BLaER1 (cell line): Measurements from ENCODE around the gene NDUFAF3.
"Not testable (repeated sequence)": the region's sequence is repeated elsewhere in the genome, so short reads cannot be mapped to it uniquely, and the experiment has no call there.

Source experiments
- H3K27ac ChIP-seq: shearing (Covaris generic); formaldehyde crosslinking; 2 replicates; pipeline ENCODE4 v1.8.1; 2022
- H3K27me3 ChIP-seq: shearing (Covaris generic); formaldehyde crosslinking; 2 replicates; pipeline ENCODE4 v1.8.1; 2022
- H3K36me3 ChIP-seq: shearing (Covaris generic); formaldehyde crosslinking; 2 replicates; pipeline ENCODE4 v1.8.1; 2022
- H3K4me1 ChIP-seq: shearing (Covaris generic); formaldehyde crosslinking; 2 replicates; pipeline ENCODE4 v1.8.1; 2022
- H3K4me2 ChIP-seq: shearing (Covaris generic); formaldehyde crosslinking; 2 replicates; pipeline ENCODE4 v1.8.1; 2022
- H3K4me3 ChIP-seq: shearing (Covaris generic); formaldehyde crosslinking; 2 replicates; pipeline ENCODE4 v1.8.1; 2022
- H3K9ac ChIP-seq: shearing (Covaris generic); formaldehyde crosslinking; 2 replicates; pipeline ENCODE4 v1.8.1; 2022
- H3K9me3 ChIP-seq: shearing (Covaris generic); formaldehyde crosslinking; 2 replicates; pipeline ENCODE4 v1.8.1; 2022
- H4K20me1 ChIP-seq: shearing (Covaris generic); formaldehyde crosslinking; 2 replicates; pipeline ENCODE4 v1.8.1; 2022
- Cebpa-rat ChIP-seq: shearing (Covaris generic); IDR thresholded peaks from 2 replicates; pipeline ENCODE4 v1.8.1; 2022

The NDUFAF3 gene

DNA sequence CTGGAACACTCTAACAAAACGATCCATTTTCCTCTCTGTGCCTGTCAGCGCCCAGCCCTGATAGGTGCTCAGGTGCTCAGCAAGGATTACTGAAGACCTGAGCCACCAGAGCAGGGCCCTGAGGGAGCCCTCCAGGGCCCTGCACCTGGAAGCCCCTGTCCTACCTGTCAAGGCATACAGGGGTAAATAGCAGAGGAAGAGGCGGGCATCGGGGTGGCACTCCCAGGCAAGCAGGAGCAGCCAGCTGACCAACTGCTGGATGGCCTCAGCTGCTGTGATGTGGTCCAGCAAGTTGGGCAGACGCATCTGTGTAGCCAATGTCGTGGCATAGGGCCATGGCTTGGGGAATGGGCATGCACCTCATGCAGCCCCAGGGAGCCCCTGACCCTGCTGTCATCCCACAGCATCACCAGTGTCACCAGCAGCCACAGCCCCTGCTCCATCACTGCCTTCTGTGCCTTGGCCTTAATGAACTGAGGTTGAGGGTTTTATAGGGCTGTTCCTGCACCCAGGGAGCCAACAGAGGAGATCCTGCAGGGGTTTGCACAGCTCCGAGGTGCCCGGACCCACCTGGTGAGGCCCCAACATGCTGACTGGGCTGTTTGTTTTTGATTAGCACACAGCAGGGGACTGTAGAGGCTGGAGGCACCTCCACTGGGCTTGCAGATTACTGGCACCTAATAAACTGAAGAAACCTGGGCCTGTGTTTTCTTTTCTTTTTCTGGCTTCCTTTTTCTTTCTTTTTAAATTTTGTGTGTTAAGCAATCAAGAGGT lies 22.6 kb upstream of the NDUFAF3 start:
- H3K9me3 ChIP-seq: no peaks in the 10 kb centered on the region
- H3K27ac ChIP-seq: no peak overlapping the region
- peaks cover 28% of the 10 kb centered on the region for H3K36me3 ChIP-seq
- no peak overlapping the region for H3K9ac ChIP-seq
- H3K4me2 ChIP-seq: no peak overlapping the region
- TF ChIP-seq Cebpa-rat: no peak
- no peaks in the 10 kb centered on the region for H3K27me3 ChIP-seq
- no peaks in the 10 kb centered on the region for H4K20me1 ChIP-seq
- no peak overlapping the region for H3K4me3 ChIP-seq
- H3K4me1 ChIP-seq: peaks cover 2% of the 10 kb centered on the region

DNA sequence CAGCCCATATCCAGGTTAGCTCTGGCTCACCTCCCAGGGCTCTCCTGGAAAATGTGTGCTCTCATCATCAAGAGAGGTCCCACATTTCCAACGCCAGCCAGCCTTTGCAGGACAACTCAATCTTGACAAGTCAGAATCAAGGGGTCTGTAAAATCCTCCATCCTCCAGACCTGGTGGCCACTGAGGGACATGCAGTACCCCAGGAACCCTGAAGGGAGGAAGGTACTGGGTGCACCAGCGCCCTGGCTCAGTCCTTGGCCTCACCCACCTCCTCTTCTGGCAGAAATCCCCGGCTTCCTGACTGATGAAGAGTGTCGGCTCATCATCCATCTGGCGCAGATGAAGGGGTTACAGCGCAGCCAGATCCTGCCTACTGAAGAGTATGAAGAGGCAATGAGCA lies 20.8 kb upstream of the NDUFAF3 start:
- Histone ChIP-seq H3K4me3 (no peak overlapping the region), H3K36me3 (peaks cover 31% of the 10 kb centered on the region), H3K27ac (no peak overlapping the region), H3K27me3 (no peaks in the 10 kb centered on the region), H3K9ac (no peak overlapping the region), H3K4me2 (no peak overlapping the region), H4K20me1 (no peaks in the 10 kb centered on the region), H3K4me1 (peaks cover 3% of the 10 kb centered on the region), H3K9me3 (no peaks in the 10 kb centered on the region)
- TF ChIP-seq Cebpa-rat: no peak

DNA sequence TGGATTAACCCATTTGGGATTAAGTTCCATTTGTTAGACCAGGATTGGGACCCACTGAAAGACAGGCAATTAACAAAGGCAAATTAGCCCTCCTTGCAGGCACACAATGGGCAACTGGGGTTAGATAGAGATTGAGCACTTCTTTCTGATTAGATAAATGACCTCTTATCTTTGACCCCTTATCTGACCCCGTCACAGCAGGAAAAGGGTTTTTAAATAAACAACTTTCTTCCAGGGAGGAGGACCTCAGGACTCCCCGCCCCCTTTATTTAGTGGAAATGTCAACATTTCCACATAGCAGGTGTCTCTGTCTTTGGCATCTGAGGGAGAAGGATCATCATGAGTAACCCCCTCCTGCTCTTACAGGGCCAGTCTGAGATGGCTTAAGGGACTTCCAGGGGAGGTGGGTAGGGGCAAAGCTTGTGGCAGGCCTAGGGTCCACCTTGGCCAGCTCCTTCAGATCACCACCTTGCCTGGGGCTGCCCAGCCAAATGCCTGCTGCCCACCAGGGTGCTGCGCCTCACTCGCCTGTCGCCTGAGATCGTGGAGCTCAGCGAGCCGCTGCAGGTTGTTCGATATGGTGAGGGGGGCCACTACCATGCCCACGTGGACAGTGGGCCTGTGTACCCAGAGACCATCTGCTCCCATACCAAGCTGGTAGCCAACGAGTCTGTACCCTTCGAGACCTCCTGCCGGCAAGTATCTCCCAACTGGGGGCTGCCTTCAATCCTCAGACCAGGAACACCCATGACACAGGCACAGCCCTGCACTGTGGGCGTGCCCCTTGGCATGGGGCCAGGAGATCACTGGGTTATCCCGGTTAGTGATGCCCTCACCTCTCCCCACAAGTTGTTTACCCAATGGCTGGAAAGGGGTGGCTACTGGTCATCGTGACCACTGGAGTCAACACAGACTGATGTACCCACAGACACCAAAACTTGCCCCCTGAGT lies 17.3 kb upstream of the NDUFAF3 start:
- no peaks in the 10 kb centered on the region for H3K9me3 ChIP-seq

DNA sequence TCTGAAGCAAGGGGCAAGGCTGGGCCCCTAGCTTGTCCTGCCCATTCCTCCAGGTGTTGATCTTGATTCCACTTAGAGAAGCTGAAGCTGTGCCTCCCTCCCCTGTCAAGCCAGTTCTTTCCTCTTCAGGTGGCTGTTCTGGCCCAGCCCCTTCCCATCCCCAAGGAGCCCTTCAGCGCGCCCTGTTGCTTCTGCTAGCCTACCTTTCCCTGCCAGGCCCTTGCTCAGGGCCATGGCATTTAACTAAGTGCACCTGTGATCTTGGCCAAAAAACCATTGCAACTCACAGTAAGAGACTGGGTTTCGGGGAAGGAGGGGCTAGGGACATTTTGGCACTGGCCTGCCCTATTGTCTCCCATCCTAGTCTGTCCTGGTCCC lies 16.6 kb upstream of the NDUFAF3 start:
- H3K9me3 ChIP-seq: no peaks in the 10 kb centered on the region
- H4K20me1 ChIP-seq: peaks cover 25% of the 10 kb centered on the region
- H3K4me3 ChIP-seq: no peak overlapping the region
- no peak overlapping the region for H3K4me2 ChIP-seq
- H3K4me1 ChIP-seq: peaks cover 32% of the 10 kb centered on the region
- peaks cover 25% of the 10 kb centered on the region for H3K36me3 ChIP-seq
- H3K27ac ChIP-seq: no peak overlapping the region
- no peak overlapping the region for H3K9ac ChIP-seq
- no peak for TF ChIP-seq Cebpa-rat
- no peaks in the 10 kb centered on the region for H3K27me3 ChIP-seq

More for the DNA sequence above, 17.3 kb upstream of the NDUFAF3 start:
- Histone ChIP-seq H4K20me1 (peaks cover 18% of the 10 kb centered on the region), H3K36me3 (peaks cover 18% of the 10 kb centered on the region), H3K4me1 (peaks cover 27% of the 10 kb centered on the region), H3K4me3 (no peak overlapping the region), H3K27ac (no peak overlapping the region), H3K4me2 (no peak overlapping the region), H3K9ac (no peak overlapping the region), H3K27me3 (no peaks in the 10 kb centered on the region)
- TF ChIP-seq Cebpa-rat: no peak

DNA sequence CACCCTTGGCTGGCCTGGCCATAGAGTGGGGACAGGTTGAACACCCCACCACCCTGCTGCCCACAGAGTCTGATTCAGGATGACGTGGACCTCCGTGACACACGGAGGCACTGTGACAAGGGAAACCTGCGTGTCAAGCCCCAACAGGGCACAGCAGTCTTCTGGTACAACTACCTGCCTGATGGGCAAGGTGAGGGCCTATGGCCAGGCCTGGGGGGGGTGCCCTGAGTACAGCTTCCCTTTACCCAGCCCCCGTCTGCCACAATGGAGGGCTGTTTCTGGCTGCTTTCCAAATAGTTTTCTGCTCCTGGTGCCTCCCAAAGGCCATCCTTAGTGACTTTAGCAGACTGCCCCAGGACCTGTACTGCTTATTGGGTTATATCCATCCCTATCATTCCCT lies 15.9 kb upstream of the NDUFAF3 start:
- Histone ChIP-seq H3K4me2 (peak overlapping the region; percentile 97), H3K27me3 (no peaks in the 10 kb centered on the region), H4K20me1 (peaks cover 32% of the 10 kb centered on the region), H3K9ac (no peak overlapping the region), H3K9me3 (no peaks in the 10 kb centered on the region), H3K4me3 (peak overlapping the region; percentile 87), H3K4me1 (peaks cover 32% of the 10 kb centered on the region), H3K27ac (peak overlapping the region; percentile 99; the same call in 1 of the 2 replicates), H3K36me3 (peaks cover 32% of the 10 kb centered on the region)
- no peak for TF ChIP-seq Cebpa-rat

DNA sequence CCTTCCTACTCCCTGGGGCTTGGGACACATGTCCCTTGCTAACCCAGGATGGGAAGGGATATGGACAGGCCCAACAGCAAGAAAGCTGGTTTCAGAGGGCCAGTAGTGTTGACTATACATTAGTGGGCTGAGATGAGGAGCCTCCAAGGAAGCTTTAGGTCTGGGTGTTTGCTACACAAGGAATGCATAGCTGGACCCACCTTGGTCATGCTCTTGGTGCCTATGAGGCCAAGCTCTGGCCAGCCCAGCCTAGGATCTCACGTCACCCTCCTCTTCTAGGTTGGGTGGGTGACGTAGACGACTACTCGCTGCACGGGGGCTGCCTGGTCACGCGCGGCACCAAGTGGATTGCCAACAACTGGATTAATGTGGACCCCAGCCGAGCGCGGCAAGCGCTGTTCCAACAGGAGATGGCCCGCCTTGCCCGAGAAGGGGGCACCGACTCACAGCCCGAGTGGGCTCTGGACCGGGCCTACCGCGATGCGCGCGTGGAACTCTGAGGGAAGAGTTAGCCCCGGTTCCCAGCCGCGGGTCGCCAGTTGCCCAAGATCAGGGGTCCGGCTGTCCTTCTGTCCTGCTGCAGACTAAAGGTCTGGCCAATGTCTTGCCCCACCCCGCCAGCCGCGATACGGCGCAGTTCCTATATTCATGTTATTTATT lies 15.4 kb upstream of the NDUFAF3 start:
- no peaks in the 10 kb centered on the region for H3K27me3 ChIP-seq
- no peaks in the 10 kb centered on the region for H3K9me3 ChIP-seq
- H3K27ac ChIP-seq: peak overlapping the region; percentile 99
- peaks cover 37% of the 10 kb centered on the region for H4K20me1 ChIP-seq
- peak overlapping the region; percentile 98 for H3K9ac ChIP-seq
- TF ChIP-seq Cebpa-rat: no peak
- H3K4me1 ChIP-seq: peaks cover 32% of the 10 kb centered on the region
- peaks cover 37% of the 10 kb centered on the region for H3K36me3 ChIP-seq
- H3K4me2 ChIP-seq: peak overlapping the region; percentile 97
- H3K4me3 ChIP-seq: peak overlapping the region; percentile 87

DNA sequence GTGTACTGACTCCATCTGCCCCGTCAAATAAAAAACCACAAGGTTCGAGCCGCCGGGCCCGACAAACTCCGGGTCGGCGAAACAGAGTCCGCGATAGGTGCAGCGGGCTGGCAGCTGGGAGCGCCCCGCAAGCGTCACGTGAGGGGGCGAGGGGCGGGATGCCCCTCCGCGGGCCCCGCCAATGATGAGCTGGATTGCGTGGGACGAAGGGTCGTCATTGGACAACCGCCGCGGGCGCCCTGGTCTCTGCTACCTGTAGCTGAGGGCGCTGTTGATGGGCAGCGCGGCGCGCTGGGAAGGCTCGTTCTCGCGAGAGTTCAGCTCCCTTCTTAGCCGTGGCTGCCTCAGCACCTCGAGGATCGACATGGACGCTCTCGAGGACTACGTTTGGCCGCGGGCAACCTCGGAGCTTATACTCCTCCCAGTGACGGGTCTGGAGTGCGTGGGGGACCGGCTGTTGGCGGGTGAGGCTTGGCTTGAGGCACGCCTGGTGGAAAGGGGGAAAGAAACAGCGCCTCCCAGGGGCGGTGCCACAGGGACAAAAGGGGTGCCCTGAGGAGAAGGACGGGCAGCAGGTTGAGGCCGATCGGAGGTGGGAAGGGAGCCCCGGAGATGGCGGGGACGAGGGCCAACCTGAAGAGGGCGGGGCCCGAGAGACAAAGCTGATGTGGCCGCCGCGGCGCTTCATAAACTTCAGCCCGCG lies 14.7 kb upstream of the NDUFAF3 start, which contains the start of gene WDR6:
Gene WDR6, plus strand, starts transcription at position 324 of the 703 bp plus-strand sequence. Its CDS starts 41 bp downstream, at position 365.
- Histone ChIP-seq H3K4me3 (peak within 1 kb of the TSS; percentile 87), H3K27ac (peak within 1 kb of the TSS; percentile 99), H3K4me1 (peaks cover 32% of the 10 kb centered on the region)

DNA sequence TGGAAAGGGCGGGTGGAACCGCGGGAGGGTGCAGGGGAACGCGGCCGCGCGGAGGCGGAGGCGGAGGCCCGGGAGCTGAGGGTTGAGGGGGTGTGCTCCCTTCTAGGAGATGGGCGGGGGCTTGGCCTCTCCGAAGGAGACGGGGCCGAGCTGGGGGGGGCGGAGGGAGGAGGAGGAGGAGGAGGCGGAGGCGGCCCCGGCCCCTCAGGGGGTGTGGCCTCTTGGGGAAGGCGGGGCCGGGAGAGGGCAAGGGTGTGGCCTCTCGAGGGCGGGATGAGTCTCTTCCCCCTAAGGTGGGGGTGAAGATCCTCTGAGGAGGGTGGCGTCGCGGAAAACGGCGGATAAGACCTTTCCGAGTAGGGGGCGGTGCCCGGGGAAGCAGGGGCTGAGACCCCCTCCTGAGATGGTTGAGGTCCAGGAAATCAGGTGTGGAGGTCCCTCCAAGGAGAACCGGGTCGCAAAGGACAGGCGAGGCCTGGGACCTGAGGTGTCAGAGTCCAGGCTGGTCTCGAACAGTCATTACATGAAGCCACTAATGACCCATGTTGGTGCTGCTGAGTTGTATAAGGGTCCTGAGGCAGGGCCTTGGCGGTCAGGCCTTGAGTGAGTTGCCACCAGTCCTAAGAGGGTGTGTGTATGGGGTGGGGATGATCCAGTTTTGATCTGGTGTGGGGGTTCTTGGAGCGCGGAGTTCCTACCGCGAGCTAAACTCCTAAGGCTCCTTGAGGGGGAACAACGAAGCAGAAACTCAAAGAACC lies 14.0 kb upstream of the NDUFAF3 start:
- peak overlapping the region; percentile 99 for H3K27ac ChIP-seq
- peaks cover 51% of the 10 kb centered on the region for H4K20me1 ChIP-seq
- TF ChIP-seq Cebpa-rat: no peak
- H3K9me3 ChIP-seq: no peaks in the 10 kb centered on the region
- peak overlapping the region; percentile 98 for H3K9ac ChIP-seq
- H3K27me3 ChIP-seq: no peaks in the 10 kb centered on the region
- peak overlapping the region; percentile 87 for H3K4me3 ChIP-seq
- peaks cover 37% of the 10 kb centered on the region for H3K4me1 ChIP-seq
- peak overlapping the region; percentile 97 for H3K4me2 ChIP-seq
- peaks cover 44% of the 10 kb centered on the region for H3K36me3 ChIP-seq

More for the DNA sequence above, 14.7 kb upstream of the NDUFAF3 start, which contains the start of gene WDR6:
- peak within 1 kb of the TSS; percentile 98 for H3K9ac ChIP-seq
- peaks cover 44% of the 10 kb centered on the region for H4K20me1 ChIP-seq
- no peaks in the 10 kb centered on the region for H3K27me3 ChIP-seq
- TF ChIP-seq Cebpa-rat: no peak
- peak within 1 kb of the TSS; percentile 97 for H3K4me2 ChIP-seq
- H3K9me3 ChIP-seq: no peaks in the 10 kb centered on the region
- H3K36me3 ChIP-seq: peaks cover 42% of the 10 kb centered on the region

DNA sequence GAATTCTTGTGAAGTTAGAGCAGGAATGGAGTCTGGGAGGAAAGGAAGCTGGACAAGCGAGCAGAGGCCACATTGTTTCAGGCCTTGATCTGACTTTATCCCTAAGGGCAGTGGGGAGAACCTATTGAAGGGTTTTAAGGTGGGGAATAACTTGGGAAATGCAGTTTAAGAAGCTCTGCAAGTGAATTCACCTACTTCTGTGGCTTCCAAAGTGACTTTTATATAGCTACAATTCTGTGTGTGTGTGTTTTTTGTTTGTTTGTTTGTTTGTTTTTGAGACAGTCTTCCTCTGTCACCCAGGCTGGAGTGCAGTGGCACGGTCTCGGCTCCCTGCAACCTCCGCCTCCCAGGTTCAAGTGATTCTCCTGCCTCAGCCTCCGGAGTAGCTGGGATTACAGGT lies 13.3 kb upstream of the NDUFAF3 start:
- H3K36me3 ChIP-seq: peaks cover 51% of the 10 kb centered on the region
- H3K4me1 ChIP-seq: peaks cover 44% of the 10 kb centered on the region
- H3K27ac ChIP-seq: 0 out of 2 replicates have a peak overlapping the region, but pooled peaks have one; percentile 99
- H3K27me3 ChIP-seq, H3K9me3 ChIP-seq: not testable (repeated sequence)
- H3K9ac ChIP-seq: peak overlapping the region; percentile 98
- H3K4me2 ChIP-seq: peak overlapping the region; percentile 97
- H4K20me1 ChIP-seq: peaks cover 58% of the 10 kb centered on the region
- peak overlapping the region; percentile 87 for H3K4me3 ChIP-seq
